Fibroblast of villous mesenchyme (primary cell): ENCODE data around the gene CLASRP. TPM values are rescaled to one million over a fixed set of nuclear protein-coding genes. Genes with fewer than 3 reads are reported as not detected.

Experiments
- DNase-seq: peaks from one replicate; pipeline ENCODE4 v3.0.0-alpha.2; 2010; ENCODE audit warnings: low read depth
- H3K4me3 ChIP-seq: 2 replicates; pipeline ENCODE4 v1.5.1; 2011; ENCODE audit warnings: low read depth, mild to moderate bottlenecking, low read length
- total RNA-seq: library from RNA; depleted of rRNA; stranded (reverse); fragments of >200 nt; gene quantifications from 2 replicates; pipeline ENCODE4 v1.2.3, GENCODE V29; 2012
- TF ChIP-seq, protein P1 (sequence below): IDR thresholded peaks from 2 replicates; pipeline ENCODE4 v1.5.1; 2012; ENCODE audit warnings: low read depth, mild to moderate bottlenecking, low read length; ENCODE audit not compliant: insufficient read depth

The CLASRP gene
- total RNA-seq, 1 donor, result 16.4 TPM

- no peak overlapping the region for H3K4me3 ChIP-seq
- DNase-seq, result no peak
- TF ChIP-seq, protein P1, sequence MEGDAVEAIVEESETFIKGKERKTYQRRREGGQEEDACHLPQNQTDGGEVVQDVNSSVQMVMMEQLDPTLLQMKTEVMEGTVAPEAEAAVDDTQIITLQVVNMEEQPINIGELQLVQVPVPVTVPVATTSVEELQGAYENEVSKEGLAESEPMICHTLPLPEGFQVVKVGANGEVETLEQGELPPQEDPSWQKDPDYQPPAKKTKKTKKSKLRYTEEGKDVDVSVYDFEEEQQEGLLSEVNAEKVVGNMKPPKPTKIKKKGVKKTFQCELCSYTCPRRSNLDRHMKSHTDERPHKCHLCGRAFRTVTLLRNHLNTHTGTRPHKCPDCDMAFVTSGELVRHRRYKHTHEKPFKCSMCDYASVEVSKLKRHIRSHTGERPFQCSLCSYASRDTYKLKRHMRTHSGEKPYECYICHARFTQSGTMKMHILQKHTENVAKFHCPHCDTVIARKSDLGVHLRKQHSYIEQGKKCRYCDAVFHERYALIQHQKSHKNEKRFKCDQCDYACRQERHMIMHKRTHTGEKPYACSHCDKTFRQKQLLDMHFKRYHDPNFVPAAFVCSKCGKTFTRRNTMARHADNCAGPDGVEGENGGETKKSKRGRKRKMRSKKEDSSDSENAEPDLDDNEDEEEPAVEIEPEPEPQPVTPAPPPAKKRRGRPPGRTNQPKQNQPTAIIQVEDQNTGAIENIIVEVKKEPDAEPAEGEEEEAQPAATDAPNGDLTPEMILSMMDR, result no peak
Measured at GRCh38 chr19:45049073-45049736, 10.4 kb downstream of the CLASRP start.

DNA sequence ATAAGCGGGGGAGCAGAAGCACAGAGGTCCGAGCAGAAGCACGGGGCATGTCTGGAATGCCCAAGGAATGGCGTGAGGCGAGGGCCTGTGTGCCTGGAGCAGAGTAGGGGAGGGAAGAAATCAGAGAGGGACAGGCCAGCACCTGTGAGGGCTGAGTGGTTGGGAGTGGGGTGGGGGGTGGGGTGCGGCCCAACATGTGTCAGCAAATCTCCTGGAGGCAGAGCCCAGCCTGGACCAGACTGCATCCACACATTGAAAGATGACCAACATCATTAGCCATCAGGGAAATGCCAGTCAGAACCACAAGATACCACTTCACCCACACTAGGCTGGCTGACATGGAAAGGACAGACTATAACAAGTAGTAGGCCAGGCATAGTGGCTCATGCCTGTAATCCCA is 11.2 kb downstream of the CLASRP start:
- TF ChIP-seq, protein P1, result no peak
- DNase-seq, result no peak
- H3K4me3 ChIP-seq, result no peak overlapping the region

DNA sequence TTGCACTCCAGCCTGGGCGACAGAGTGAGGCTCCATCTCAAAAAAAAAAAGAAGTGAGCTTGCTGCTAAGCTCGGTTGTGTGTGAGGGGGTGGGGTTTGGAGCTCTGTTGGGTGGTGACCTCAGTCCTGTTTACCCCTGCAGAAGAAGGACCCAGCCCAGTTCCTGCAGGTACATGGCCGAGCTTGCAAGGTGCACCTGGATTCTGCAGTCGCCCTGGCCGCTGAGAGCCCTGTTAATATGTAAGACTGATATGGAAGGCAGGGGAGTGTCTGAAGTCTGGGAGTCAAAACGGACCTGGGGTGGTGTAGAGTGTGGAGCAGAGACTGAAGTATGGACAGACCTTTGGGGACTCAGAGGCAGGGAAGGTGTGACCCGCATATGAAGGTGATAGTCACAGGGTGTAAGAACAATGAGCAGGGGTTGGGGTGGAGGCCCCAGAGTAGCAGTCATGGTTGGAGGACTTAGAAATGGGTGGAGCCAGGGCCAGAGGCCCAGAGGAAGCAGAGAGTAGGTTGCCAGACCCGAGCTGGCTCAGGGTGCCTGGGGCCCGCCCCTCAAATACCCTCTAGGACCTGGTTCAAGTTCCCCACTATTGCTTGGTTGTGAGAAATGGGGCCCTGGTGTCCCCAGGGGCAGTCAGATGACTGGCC is 13.2 kb downstream of the CLASRP start:
- no peak for DNase-seq
- no peak overlapping the region for H3K4me3 ChIP-seq
- TF ChIP-seq, protein P1, result no peak

- H3K4me3 ChIP-seq, result no peak overlapping the region
- TF ChIP-seq, protein P1, result no peak
- DNase-seq, result no peak
Measured at GRCh38 chr19:45056831-45057230, 18.0 kb downstream of the CLASRP start.

- no peak overlapping the region for H3K4me3 ChIP-seq
- DNase-seq, result no peak
- TF ChIP-seq, protein P1, result no peak
Measured at GRCh38 chr19:45057444-45057843, 18.6 kb downstream of the CLASRP start.

- TF ChIP-seq, protein P1, result no peak
- DNase-seq, result no peak
- H3K4me3 ChIP-seq, result no peak overlapping the region
Measured at GRCh38 chr19:45058622-45059159, 19.8 kb downstream of the CLASRP start.
